22Rv1 (cell line): Measurements from ENCODE around the gene TMEM254.

Experiments
- ZFX ChIP-seq: fragments of 450-650 bp; IDR thresholded peaks from 2 replicates; pipeline ENCODE4 v1.6.1; 2017; ENCODE audit warnings: antibody characterized with exemption, borderline replicate concordance
- TF ChIP-seq, protein P1 (sequence below): fragments of 450-650 bp; IDR thresholded peaks from 2 replicates; pipeline ENCODE4 v1.5.1; 2017; ENCODE audit warnings: mild to moderate bottlenecking

DNA sequence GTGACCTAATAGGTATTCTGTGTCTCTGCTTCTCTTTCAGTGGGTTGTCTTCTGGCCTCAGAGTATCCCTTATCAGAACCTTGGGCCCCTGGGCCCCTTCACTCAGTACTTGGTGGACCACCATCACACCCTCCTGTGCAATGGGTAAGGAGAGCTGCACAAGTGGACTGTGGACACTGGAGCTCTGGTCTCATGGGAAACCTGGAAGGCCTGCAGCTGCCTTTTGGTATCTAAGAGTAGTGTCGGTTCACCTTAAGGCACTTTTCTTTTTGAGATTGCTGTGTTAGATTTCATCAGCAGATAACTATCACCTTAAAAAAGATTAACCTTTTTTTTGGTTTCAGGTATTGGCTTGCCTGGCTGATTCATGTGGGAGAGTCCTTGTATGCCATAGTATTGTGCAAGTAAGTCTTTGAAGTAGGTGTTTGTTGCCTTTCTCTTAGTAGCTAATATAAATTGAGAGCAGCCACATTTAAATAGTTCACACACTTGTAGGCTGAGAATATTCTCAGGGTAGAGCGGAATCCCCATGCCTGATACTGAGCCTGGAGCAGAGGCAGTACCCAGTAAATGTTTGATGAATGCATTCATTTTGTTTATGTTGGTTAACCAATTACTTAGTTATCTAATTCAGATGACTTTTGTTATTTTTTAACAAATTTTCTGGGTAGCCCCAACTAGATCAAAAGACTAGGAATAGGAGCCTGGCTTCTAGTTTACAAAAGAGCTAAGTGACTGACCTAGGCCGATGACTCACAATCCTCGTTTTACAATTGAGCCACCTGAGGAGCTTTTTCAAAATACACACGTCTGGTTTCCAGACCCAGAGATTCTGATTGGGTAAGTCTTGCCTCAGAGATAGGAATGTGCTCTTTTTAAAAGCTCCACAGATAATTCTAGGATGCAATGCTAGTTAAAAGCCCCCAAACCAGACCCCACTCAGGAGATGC, 3.6 kb downstream of the TMEM254 start:
- TF ChIP-seq, protein P1, sequence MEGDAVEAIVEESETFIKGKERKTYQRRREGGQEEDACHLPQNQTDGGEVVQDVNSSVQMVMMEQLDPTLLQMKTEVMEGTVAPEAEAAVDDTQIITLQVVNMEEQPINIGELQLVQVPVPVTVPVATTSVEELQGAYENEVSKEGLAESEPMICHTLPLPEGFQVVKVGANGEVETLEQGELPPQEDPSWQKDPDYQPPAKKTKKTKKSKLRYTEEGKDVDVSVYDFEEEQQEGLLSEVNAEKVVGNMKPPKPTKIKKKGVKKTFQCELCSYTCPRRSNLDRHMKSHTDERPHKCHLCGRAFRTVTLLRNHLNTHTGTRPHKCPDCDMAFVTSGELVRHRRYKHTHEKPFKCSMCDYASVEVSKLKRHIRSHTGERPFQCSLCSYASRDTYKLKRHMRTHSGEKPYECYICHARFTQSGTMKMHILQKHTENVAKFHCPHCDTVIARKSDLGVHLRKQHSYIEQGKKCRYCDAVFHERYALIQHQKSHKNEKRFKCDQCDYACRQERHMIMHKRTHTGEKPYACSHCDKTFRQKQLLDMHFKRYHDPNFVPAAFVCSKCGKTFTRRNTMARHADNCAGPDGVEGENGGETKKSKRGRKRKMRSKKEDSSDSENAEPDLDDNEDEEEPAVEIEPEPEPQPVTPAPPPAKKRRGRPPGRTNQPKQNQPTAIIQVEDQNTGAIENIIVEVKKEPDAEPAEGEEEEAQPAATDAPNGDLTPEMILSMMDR, result no peak
- TF ChIP-seq ZFX, result no peak
